ENCODE data around the gene EEFSEC. TPM values are rescaled to one million over a fixed set of nuclear protein-coding genes. Genes with fewer than 3 reads are reported as not detected.

EEFSEC gene
- total RNA-seq, 2 experiments from 2014 or later = 17.7 to 25.3 TPM

GRCh38 chr3:128194843-128195242 is 41.6 kb downstream of the EEFSEC start:
- no peak for TF ChIP-seq CTCF (conservative IDR thresholded peaks at IDR 0.05; ENCODE audit: low read length)
- TF ChIP-seq EZH2phosphoT487 (IDR thresholded peaks at IDR 0.05; ENCODE audit: borderline replicate concordance, low read depth, low read length) = no peak
- Histone ChIP-seq H3K79me2 (ENCODE audit: insufficient read depth, low read depth, low read length) (no peaks in the 10 kb centered on the region), H3K9me3 (ENCODE audit: low read length) (no peaks in the 10 kb centered on the region), H3K36me3 (ENCODE audit: insufficient read depth, low read length) (no peaks in the 10 kb centered on the region), H3K4me1 (ENCODE audit: insufficient read depth, low read length, poor library complexity, severe bottlenecking) (peaks cover 9% of the 10 kb centered on the region), H3K4me3 (ENCODE audit: low read depth, low read length, poor library complexity, severe bottlenecking) (no peak overlapping the region), H3K27ac (ENCODE audit: low read depth, low read length, poor library complexity, severe bottlenecking) (no peak overlapping the region), H3K9me2 (ENCODE audit: insufficient read depth, low read length) (no peaks in the 10 kb centered on the region), H2AFZ (ENCODE audit: low read length) (no peak overlapping the region), H4K20me1 (ENCODE audit: insufficient read depth, low read length) (no peaks in the 10 kb centered on the region), H3K4me2 (ENCODE audit: low read length) (no peak overlapping the region)
- DNase-seq (ENCODE audit: low spot score) = no peak
- intact Hi-C loops (cut with micrococcal nuclease; ENCODE audit: unreplicated experiment) = no loop called here
- CTCF ChIA-PET (ENCODE audit: unreplicated experiment) = no interaction called here
- POLR2A ChIA-PET = interaction anchor here (0.6 kb wide), 2 partner anchors 17 to 18 kb away, joined by 4 to 7 read pairs; no protein-coding TSS in a partner anchor
- BruUV-seq (replicated peaks) = no TSS peak

- intact Hi-C loops (cut with micrococcal nuclease; ENCODE audit: unreplicated experiment) = no loop called here
- Histone ChIP-seq H3K4me3 (ENCODE audit: low read depth, low read length, poor library complexity, severe bottlenecking) (no peak overlapping the region), H3K4me1 (ENCODE audit: insufficient read depth, low read length, poor library complexity, severe bottlenecking) (peaks cover 5% of the 10 kb centered on the region), H3K9me3 (ENCODE audit: low read length) (no peaks in the 10 kb centered on the region), H3K4me2 (ENCODE audit: low read length) (no peak overlapping the region), H3K9me2 (ENCODE audit: insufficient read depth, low read length) (no peaks in the 10 kb centered on the region), H4K20me1 (ENCODE audit: insufficient read depth, low read length) (no peaks in the 10 kb centered on the region), H3K36me3 (ENCODE audit: insufficient read depth, low read length) (no peaks in the 10 kb centered on the region), H3K79me2 (ENCODE audit: insufficient read depth, low read depth, low read length) (no peaks in the 10 kb centered on the region), H2AFZ (ENCODE audit: low read length) (no peak overlapping the region), H3K27ac (ENCODE audit: low read depth, low read length, poor library complexity, severe bottlenecking) (no peak overlapping the region)
- ChIA-PET POLR2A (interaction anchor here (0.6 kb wide), 1 partner anchor 18 kb away, joined by 4 read pairs; no protein-coding TSS in a partner anchor), CTCF (ENCODE audit: unreplicated experiment) (no interaction called here)
- BruUV-seq (replicated peaks) = no TSS peak
- DNase-seq (ENCODE audit: low spot score) = no peak
- TF ChIP-seq CTCF (conservative IDR thresholded peaks at IDR 0.05; ENCODE audit: low read length) (no peak), EZH2phosphoT487 (IDR thresholded peaks at IDR 0.05; ENCODE audit: borderline replicate concordance, low read depth, low read length) (no peak)
Observed at GRCh38 chr3:128195369-128195768, 42.1 kb downstream of the EEFSEC start.

- Histone ChIP-seq H3K4me2 (ENCODE audit: low read length) (no peak overlapping the region), H3K9me2 (ENCODE audit: insufficient read depth, low read length) (no peaks in the 10 kb centered on the region), H3K4me1 (ENCODE audit: insufficient read depth, low read length, poor library complexity, severe bottlenecking) (peaks cover 5% of the 10 kb centered on the region), H3K79me2 (ENCODE audit: insufficient read depth, low read depth, low read length) (no peaks in the 10 kb centered on the region), H4K20me1 (ENCODE audit: insufficient read depth, low read length) (no peaks in the 10 kb centered on the region), H3K9me3 (ENCODE audit: low read length) (no peaks in the 10 kb centered on the region), H3K27ac (ENCODE audit: low read depth, low read length, poor library complexity, severe bottlenecking) (no peak overlapping the region), H2AFZ (ENCODE audit: low read length) (no peak overlapping the region), H3K36me3 (ENCODE audit: insufficient read depth, low read length) (no peaks in the 10 kb centered on the region), H3K4me3 (ENCODE audit: low read depth, low read length, poor library complexity, severe bottlenecking) (no peak overlapping the region)
- BruUV-seq (replicated peaks) = no TSS peak
- CTCF ChIA-PET (ENCODE audit: unreplicated experiment) = no interaction called here
- intact Hi-C loops (cut with micrococcal nuclease; ENCODE audit: unreplicated experiment) = no loop called here
- POLR2A ChIA-PET = no interaction called here
- TF ChIP-seq EZH2phosphoT487 (IDR thresholded peaks at IDR 0.05; ENCODE audit: borderline replicate concordance, low read depth, low read length) (no peak), CTCF (conservative IDR thresholded peaks at IDR 0.05; ENCODE audit: low read length) (no peak)
- no peak for DNase-seq (ENCODE audit: low spot score)
Observed at GRCh38 chr3:128195802-128196201, 42.5 kb downstream of the EEFSEC start.

Measured in OCI-LY7 (cell line).